Loucy (cell line): ENCODE results near the gene PXMP4.

Experiments
- EZH2phosphoT487 ChIP-seq: fragments of 200-600 bp; IDR thresholded peaks from 2 replicates; pipeline ENCODE4 v1.6.1; 2018; ENCODE audit warnings: antibody characterized with exemption, mild to moderate bottlenecking, moderate library complexity, borderline replicate concordance
- TF ChIP-seq, protein P1 (sequence below): fragments of 200-600 bp; sonication (generic); conservative IDR thresholded peaks from 2 replicates; pipeline ENCODE4 v1.5.1; 2014; ENCODE audit warnings: mild to moderate bottlenecking, antibody characterized with exemption, low read length

- TF ChIP-seq, protein P1, sequence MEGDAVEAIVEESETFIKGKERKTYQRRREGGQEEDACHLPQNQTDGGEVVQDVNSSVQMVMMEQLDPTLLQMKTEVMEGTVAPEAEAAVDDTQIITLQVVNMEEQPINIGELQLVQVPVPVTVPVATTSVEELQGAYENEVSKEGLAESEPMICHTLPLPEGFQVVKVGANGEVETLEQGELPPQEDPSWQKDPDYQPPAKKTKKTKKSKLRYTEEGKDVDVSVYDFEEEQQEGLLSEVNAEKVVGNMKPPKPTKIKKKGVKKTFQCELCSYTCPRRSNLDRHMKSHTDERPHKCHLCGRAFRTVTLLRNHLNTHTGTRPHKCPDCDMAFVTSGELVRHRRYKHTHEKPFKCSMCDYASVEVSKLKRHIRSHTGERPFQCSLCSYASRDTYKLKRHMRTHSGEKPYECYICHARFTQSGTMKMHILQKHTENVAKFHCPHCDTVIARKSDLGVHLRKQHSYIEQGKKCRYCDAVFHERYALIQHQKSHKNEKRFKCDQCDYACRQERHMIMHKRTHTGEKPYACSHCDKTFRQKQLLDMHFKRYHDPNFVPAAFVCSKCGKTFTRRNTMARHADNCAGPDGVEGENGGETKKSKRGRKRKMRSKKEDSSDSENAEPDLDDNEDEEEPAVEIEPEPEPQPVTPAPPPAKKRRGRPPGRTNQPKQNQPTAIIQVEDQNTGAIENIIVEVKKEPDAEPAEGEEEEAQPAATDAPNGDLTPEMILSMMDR = no peak
- no peak for TF ChIP-seq EZH2phosphoT487
Measured at GRCh38 chr20:33744181-33744580, 24.1 kb upstream of the PXMP4 start.
